Calu3 (cell line): ENCODE measurements around the gene CHPF. TPM values are rescaled to one million over a fixed set of nuclear protein-coding genes. Genes with fewer than 3 reads are reported as not detected.

Experiments used
- BruUV-seq: library from RNA; stranded (reverse); fragments of 400-500 nt; replicated peaks from 2 replicates; lab custom pipeline; 2021; lab: Mats Ljungman, UMichigan
- CTCF ChIA-PET: fragments of 300-600 bp; sonication (Branson Sonifier 250); formaldehyde crosslinking; loops from one replicate; lab custom pipeline; 2022; ENCODE audit warnings: antibody characterized with exemption; lab: Charles Lee
- DNase-seq: peaks from one replicate; pipeline ENCODE4 v3.0.0; 2022
- H3K27ac Mint-ChIP-seq: one replicate; pipeline ENCODE4 v1.8.0; 2022; ENCODE audit warnings: mixed read lengths; ENCODE audit not compliant: unreplicated experiment
- H3K27me3 Mint-ChIP-seq: one replicate; pipeline ENCODE4 v1.8.0; 2022; ENCODE audit warnings: mixed read lengths; ENCODE audit not compliant: unreplicated experiment
- H3K36me3 Mint-ChIP-seq: one replicate; pipeline ENCODE4 v1.8.0; 2022; ENCODE audit warnings: mild to moderate bottlenecking, moderate library complexity, mixed read lengths; ENCODE audit not compliant: insufficient read depth, unreplicated experiment
- H3K4me1 Mint-ChIP-seq: one replicate; pipeline ENCODE4 v1.8.0; 2022; ENCODE audit warnings: mild to moderate bottlenecking, low read depth, mixed read lengths; ENCODE audit not compliant: unreplicated experiment
- H3K4me3 Mint-ChIP-seq: one replicate; pipeline ENCODE4 v1.8.0; 2022; ENCODE audit warnings: mild to moderate bottlenecking, low read depth, moderate library complexity, mixed read lengths; ENCODE audit not compliant: unreplicated experiment
- H3K9me3 Mint-ChIP-seq: one replicate; pipeline ENCODE4 v1.8.0; 2022; ENCODE audit warnings: low read depth, mixed read lengths; ENCODE audit not compliant: unreplicated experiment
- CTCF ChIP-seq: fragments of 200-600 bp; IDR thresholded peaks from one replicate; pipeline ENCODE4 v1.8.0; 2022; ENCODE audit warnings: antibody characterized with exemption; ENCODE audit not compliant: unreplicated experiment
- intact Hi-C: fragments of 100-400 bp; cut with micrococcal nuclease; formaldehyde crosslinking; loops from one replicate; pipeline ENCODE4 v1.10.0; 2022; ENCODE audit not compliant: unreplicated experiment
- total RNA-seq: library from RNA; stranded (reverse); gene quantifications from 2 replicates; pipeline ENCODE4 v1.2.3, GENCODE V29; 2022

CHPF gene
- total RNA-seq, 1 experiment from 2014 or later, result 141 TPM

GRCh38 chr2:219539926-219540678, 3.5 kb downstream of the CHPF start:
- H3K4me1 Mint-ChIP-seq, result peaks cover 37% of the 10 kb centered on the region
- no peak for TF ChIP-seq CTCF
- peaks cover 9% of the 10 kb centered on the region for H3K27me3 Mint-ChIP-seq
- no peak for DNase-seq
- H3K36me3 Mint-ChIP-seq, result peaks cover 75% of the 10 kb centered on the region
- no peak overlapping the region for H3K4me3 Mint-ChIP-seq
- H3K27ac Mint-ChIP-seq, result no peak overlapping the region
- CTCF ChIA-PET, result interaction anchor here (1.1 to 1.7 kb wide), 2 partner anchors 10 to 149 kb away, joined by 5 read pairs; no protein-coding TSS in a partner anchor
- no peaks in the 10 kb centered on the region for H3K9me3 Mint-ChIP-seq
- intact Hi-C loops, result loop anchor here (5.0 kb wide), 1 partner anchor 102 kb away; no protein-coding TSS in a partner anchor
- no TSS peak for BruUV-seq

- CTCF ChIA-PET, result interaction anchor here (0.7 to 1.7 kb wide), 2 partner anchors 10 to 17 kb away, joined by 4 to 5 read pairs; no protein-coding TSS in a partner anchor
- Mint-ChIP-seq H3K36me3 (peaks cover 66% of the 10 kb centered on the region), H3K27me3 (peaks cover under 1% of the 10 kb centered on the region), H3K9me3 (no peaks in the 10 kb centered on the region), H3K27ac (no peak overlapping the region), H3K4me1 (peaks cover 27% of the 10 kb centered on the region), H3K4me3 (no peak overlapping the region)
- intact Hi-C loops, result no loop called here
- TF ChIP-seq CTCF, result no peak
- no peak for DNase-seq
- no TSS peak for BruUV-seq
Measured at GRCh38 chr2:219538956-219539788, 4.4 kb downstream of the CHPF start.

GRCh38 chr2:219538504-219538951, 5.1 kb downstream of the CHPF start:
- no peak overlapping the region for H3K4me3 Mint-ChIP-seq
- no peak for TF ChIP-seq CTCF
- H3K4me1 Mint-ChIP-seq, result peaks cover 27% of the 10 kb centered on the region
- H3K36me3 Mint-ChIP-seq, result peaks cover 60% of the 10 kb centered on the region
- no peak for DNase-seq
- H3K27ac Mint-ChIP-seq, result no peak overlapping the region
- peaks cover 6% of the 10 kb centered on the region for H3K27me3 Mint-ChIP-seq
- CTCF ChIA-PET, result interaction anchor here (0.6 to 1.7 kb wide), 3 partner anchors 9 to 565 kb away, joined by 4 to 5 read pairs (median 5); no protein-coding TSS in a partner anchor
- BruUV-seq, result no TSS peak
- no peaks in the 10 kb centered on the region for H3K9me3 Mint-ChIP-seq
- intact Hi-C loops, result no loop called here
